Hepatocyte (in vitro differentiated cells): ENCODE data around the gene GRIN3B. TPM values are rescaled to one million over a fixed set of nuclear protein-coding genes. Genes with fewer than 3 reads are reported as not detected.

Source experiments
- DNase-seq: peaks from one replicate; pipeline ENCODE4 v3.0.0-alpha.2; 2016; ENCODE audit warnings: low spot score
- H2AFZ ChIP-seq: fragments of 200-600 bp; sonication (generic); 2 replicates; pipeline ENCODE4 v1.6.0; 2016; ENCODE audit warnings: antibody characterized with exemption, mild to moderate bottlenecking
- H3K27ac ChIP-seq: fragments of 200-600 bp; sonication (generic); 2 replicates; pipeline ENCODE4 v1.5.1; 2016; ENCODE audit warnings: mild to moderate bottlenecking
- H3K27me3 ChIP-seq: fragments of 200-600 bp; sonication (generic); 2 replicates; pipeline ENCODE4 v1.6.1; 2016
- H3K36me3 ChIP-seq: fragments of 200-600 bp; sonication (generic); replicated peaks from 2 replicates; pipeline ENCODE4 v1.5.1; 2016; ENCODE audit warnings: low read depth; ENCODE audit not compliant: insufficient read depth
- H3K4me1 ChIP-seq: fragments of 200-600 bp; sonication (generic); 2 replicates; pipeline ENCODE4 v1.5.1; 2016; ENCODE audit warnings: mild to moderate bottlenecking, moderate library complexity; ENCODE audit not compliant: insufficient read depth
- H3K4me2 ChIP-seq: fragments of 200-600 bp; sonication (generic); 2 replicates; pipeline ENCODE4 v1.6.0; 2016
- H3K4me3 ChIP-seq: fragments of 200-600 bp; sonication (generic); 2 replicates; pipeline ENCODE4 v1.5.1; 2016; ENCODE audit warnings: mild to moderate bottlenecking
- H3K79me2 ChIP-seq: fragments of 200-600 bp; sonication (generic); 2 replicates; pipeline ENCODE4 v1.6.0; 2017; ENCODE audit warnings: mild to moderate bottlenecking
- H3K9me2 ChIP-seq: fragments of 200-600 bp; sonication (generic); replicated peaks from 2 replicates; pipeline ENCODE4 v1.6.0; 2017; ENCODE audit warnings: mild to moderate bottlenecking; ENCODE audit not compliant: insufficient read depth
- H3K9me3 ChIP-seq: fragments of 200-600 bp; sonication (generic); 2 replicates; pipeline ENCODE4 v1.5.1; 2016; ENCODE audit warnings: low read depth, mild to moderate bottlenecking
- H4K20me1 ChIP-seq: fragments of 200-600 bp; sonication (generic); 2 replicates; pipeline ENCODE4 v1.6.0; 2016; ENCODE audit warnings: mild to moderate bottlenecking; ENCODE audit not compliant: insufficient read depth, poor library complexity, severe bottlenecking
- CTCF ChIP-seq: fragments of 200-600 bp; sonication (generic); IDR thresholded peaks from 2 replicates; pipeline ENCODE4 v1.5.1; 2016; ENCODE audit warnings: antibody characterized with exemption, mild to moderate bottlenecking; ENCODE audit not compliant: poor library complexity
- EZH2 ChIP-seq: fragments of 200-600 bp; sonication (generic); IDR thresholded peaks from 2 replicates; pipeline ENCODE4 v1.6.1; 2016; ENCODE audit warnings: antibody characterized with exemption, mild to moderate bottlenecking, borderline replicate concordance
- EZH2phosphoT487 ChIP-seq: fragments of 200-600 bp; sonication (generic); IDR thresholded peaks from one replicate; pipeline ENCODE4 v1.6.1; 2018; ENCODE audit warnings: antibody characterized with exemption, mild to moderate bottlenecking, low read depth, moderate library complexity; ENCODE audit not compliant: unreplicated experiment, severe bottlenecking
- WGBS: methylation state at CpG from one replicate; pipeline ENCODE4 v1.1.6; 2016; ENCODE audit warnings: low lambda C conversion rate; ENCODE audit errors: missing lambda C conversion rate; 5-methylcytosine and 5-hydroxymethylcytosine counted together
- polyA plus RNA-seq: library from polyadenylated mRNA; unstranded; fragments of >200 nt; fragmentation: Nextera tagmentation; extraction: Ambion mirVana; gene quantifications from 2 replicates; pipeline ENCODE4 v1.2.1, GENCODE V29; 2016
- total RNA-seq: library from RNA; depleted of rRNA; stranded (reverse); fragments of >200 nt; gene quantifications from 2 replicates; pipeline ENCODE4 v1.2.3, GENCODE V29; 2014

Gene GRIN3B
- total and polyA plus RNA-seq, 2 experiments from 2014 or later = 0.30 to 0.48 TPM

- peaks cover 4% of the 10 kb centered on the region for H3K9me3 ChIP-seq
- WGBS = 97% methylated on average over 14 of the region's 14 CpGs
- TF ChIP-seq EZH2phosphoT487 (no peak), EZH2 (no peak), CTCF (no peak)
Measured at GRCh38 chr19:1055028-1055425, 54.8 kb downstream of the GRIN3B start.

GRCh38 chr19:1055886-1056620, 55.8 kb downstream of the GRIN3B start:
- Histone ChIP-seq H2AFZ (no peak overlapping the region), H3K79me2 (no peaks in the 10 kb centered on the region), H3K4me1 (no peaks in the 10 kb centered on the region), H3K4me2 (no peak overlapping the region), H3K9me3 (peaks cover 4% of the 10 kb centered on the region), H3K36me3 (no peaks in the 10 kb centered on the region), H3K27ac (no peak overlapping the region), H3K4me3 (no peak overlapping the region), H3K9me2 (no peaks in the 10 kb centered on the region), H4K20me1 (no peaks in the 10 kb centered on the region), H3K27me3 (no peaks in the 10 kb centered on the region)
- no peak for DNase-seq
- WGBS = 96% methylated on average over 20 of the region's 20 CpGs
- no peak for TF ChIP-seq CTCF
- TF ChIP-seq EZH2phosphoT487 = no peak
- TF ChIP-seq EZH2 = no peak

More at GRCh38 chr19:1055028-1055425, 54.8 kb downstream of the GRIN3B start:
- no peak overlapping the region for H3K4me3 ChIP-seq
- no peak for DNase-seq
- H3K27ac ChIP-seq = no peak overlapping the region
- H3K4me2 ChIP-seq = no peak overlapping the region
- no peaks in the 10 kb centered on the region for H3K9me2 ChIP-seq
- H3K27me3 ChIP-seq = no peaks in the 10 kb centered on the region
- H3K79me2 ChIP-seq = no peaks in the 10 kb centered on the region
- no peaks in the 10 kb centered on the region for H3K4me1 ChIP-seq
- no peaks in the 10 kb centered on the region for H3K36me3 ChIP-seq
- H4K20me1 ChIP-seq = no peaks in the 10 kb centered on the region
- H2AFZ ChIP-seq = no peak overlapping the region

- H2AFZ ChIP-seq = no peak overlapping the region
- H3K9me3 ChIP-seq = peaks cover 4% of the 10 kb centered on the region
- no peak overlapping the region for H3K4me2 ChIP-seq
- DNase-seq = no peak
- H3K9me2 ChIP-seq = no peaks in the 10 kb centered on the region
- no peaks in the 10 kb centered on the region for H3K36me3 ChIP-seq
- no peaks in the 10 kb centered on the region for H4K20me1 ChIP-seq
- WGBS = 67% methylated on average over 3 of the region's 3 CpGs
- no peaks in the 10 kb centered on the region for H3K79me2 ChIP-seq
- H3K4me3 ChIP-seq = no peak overlapping the region
- no peak overlapping the region for H3K27ac ChIP-seq
- TF ChIP-seq EZH2 (no peak), EZH2phosphoT487 (no peak), CTCF (no peak)
- no peaks in the 10 kb centered on the region for H3K4me1 ChIP-seq
- H3K27me3 ChIP-seq = no peaks in the 10 kb centered on the region
Measured at GRCh38 chr19:1057176-1057855, 57.1 kb downstream of the GRIN3B start.
